Fibroblast of lung (primary cell): ENCODE data around the gene BLVRB. TPM values are rescaled to one million over a fixed set of nuclear protein-coding genes. Genes with fewer than 3 reads are reported as not detected.

ENCODE experiments used
- DNase-seq, 2 donors: peaks; one replicate each; pipeline versions ENCODE4 v3.0.0 to v3.0.0-alpha.2; 2010; ENCODE audit warnings: low read depth in 2 of 2
- H2AFZ ChIP-seq: 2 replicates; pipeline ENCODE4 v1.5.1; 2012; ENCODE audit warnings: low read length, control low read depth, inconsistent platforms
- H3K27ac ChIP-seq: 2 replicates; pipeline ENCODE4 v1.5.1; 2011; ENCODE audit warnings: low read length, control low read depth; ENCODE audit not compliant: insufficient read depth
- H3K27me3 ChIP-seq: 2 replicates; pipeline ENCODE4 v1.5.1; 2011; ENCODE audit warnings: mild to moderate bottlenecking, low read length; ENCODE audit not compliant: control insufficient read depth, insufficient read depth
- H3K36me3 ChIP-seq: 2 replicates; pipeline ENCODE4 v1.5.1; 2011; ENCODE audit warnings: low read length; ENCODE audit not compliant: control insufficient read depth, insufficient read depth
- H3K4me1 ChIP-seq: 2 replicates; pipeline ENCODE4 v1.5.1; 2011; ENCODE audit warnings: low read length; ENCODE audit not compliant: control insufficient read depth, insufficient read depth; ENCODE audit errors: extremely low read depth
- H3K4me2 ChIP-seq: 2 replicates; pipeline ENCODE4 v1.5.1; 2011; ENCODE audit warnings: low read length, control low read depth; ENCODE audit not compliant: insufficient read depth; ENCODE audit errors: extremely low read depth
- H3K4me3 ChIP-seq, 4 experiments: fragments of 200-600 bp in 1 of 4; sonication (generic) in 1 of 4; replicated peaks in 1 of 4; 2 replicates each; pipeline ENCODE4 v1.5.1; 2011 to 2016; ENCODE audit warnings: low read length in 4 of 4, low read depth in 3 of 4, mild to moderate bottlenecking in 3 of 4, control low read depth in 2 of 4, inconsistent platforms in 1 of 4, mixed read lengths in 1 of 4; ENCODE audit not compliant: insufficient read depth in 1 of 4; ENCODE audit errors: control extremely low read depth in 1 of 4
- H3K79me2 ChIP-seq: 2 replicates; pipeline ENCODE4 v1.5.1; 2012; ENCODE audit warnings: mild to moderate bottlenecking, low read length, inconsistent platforms; ENCODE audit not compliant: control insufficient read depth, insufficient read depth
- H3K9ac ChIP-seq: 2 replicates; pipeline ENCODE4 v1.5.1; 2011; ENCODE audit warnings: mild to moderate bottlenecking, low read length, control low read depth; ENCODE audit not compliant: insufficient read depth
- H3K9me3 ChIP-seq: 2 replicates; pipeline ENCODE4 v1.5.1; 2012; ENCODE audit warnings: low read depth, low read length; ENCODE audit not compliant: control insufficient read depth, insufficient read depth
- H4K20me1 ChIP-seq: 2 replicates; pipeline ENCODE4 v1.5.1; 2011; ENCODE audit warnings: low read length; ENCODE audit not compliant: control insufficient read depth, insufficient read depth; ENCODE audit errors: extremely low read depth
- EZH2 ChIP-seq: IDR thresholded peaks from 2 replicates; pipeline ENCODE4 v1.5.1; 2012; ENCODE audit warnings: low read length, control low read depth, mild to moderate bottlenecking; ENCODE audit errors: missing control alignments
- polyA plus RNA-seq, 2 donors: library from polyadenylated mRNA; depleted of rRNA in 1 of 2; stranded (reverse) in 1 of 2; unstranded in 1 of 2; fragments of >200 nt; gene quantifications; 2 replicates each; pipeline ENCODE4 v1.2.1, GENCODE V29; 2011 to 2012; ENCODE audit warnings: missing spikeins in 1 of 2
- total RNA-seq: library from RNA; depleted of rRNA; stranded (reverse); fragments of >200 nt; gene quantifications from 2 replicates; pipeline ENCODE4 v1.2.1, GENCODE V29; 2014
- TF ChIP-seq, protein P1 (sequence below), 2 donors: IDR thresholded peaks in 1 of 2; conservative IDR thresholded peaks in 1 of 2; 1 replicate in 1 of 2; 2 replicates in 1 of 2; pipeline ENCODE4 v1.5.1; 2011 to 2012; ENCODE audit warnings: low read length in 2 of 2, control low read depth in 1 of 2, inconsistent platforms in 1 of 2, low read depth in 1 of 2, mild to moderate bottlenecking in 1 of 2

The BLVRB gene
- total and polyA plus RNA-seq, 2 donors (not counting 1 experiment from before 2014, with no cell fraction given): 40.0 to 105 TPM

DNA sequence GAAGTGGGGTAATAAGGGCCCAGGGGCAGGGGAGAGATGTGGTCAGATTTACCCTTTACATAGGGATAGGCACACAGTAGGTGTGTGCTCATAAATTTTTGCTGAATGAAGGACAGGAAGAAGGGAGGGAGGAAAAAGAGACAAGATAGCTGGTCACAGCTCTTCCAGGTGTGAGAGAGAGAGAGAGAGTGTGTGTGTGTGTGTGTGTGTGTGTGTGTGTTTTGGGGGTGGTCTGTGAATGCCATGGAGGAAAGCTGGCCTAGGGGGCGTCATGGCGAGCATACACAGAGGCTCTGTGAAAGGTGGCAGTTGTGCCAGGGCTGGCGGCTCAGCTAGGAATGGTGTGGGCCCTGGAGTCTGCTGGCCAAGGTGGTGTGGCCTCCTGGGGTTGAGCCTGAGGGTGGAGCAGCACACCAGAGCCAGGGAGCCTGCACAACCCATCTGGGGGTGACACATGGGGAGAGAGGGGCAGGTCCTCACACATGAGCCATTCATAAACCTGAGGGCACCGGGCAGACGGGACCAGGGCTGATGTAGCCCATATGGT, 46.4 kb downstream of the BLVRB start:
- H3K27me3 ChIP-seq: no peaks in the 10 kb centered on the region
- H4K20me1 ChIP-seq: no peaks in the 10 kb centered on the region
- H3K4me3 ChIP-seq: no peak overlapping the region
- H2AFZ ChIP-seq: no peak overlapping the region
- H3K4me1 ChIP-seq: peaks cover 12% of the 10 kb centered on the region
- H3K36me3 ChIP-seq: peaks cover 9% of the 10 kb centered on the region
- no peak for DNase-seq
- no peak overlapping the region for H3K27ac ChIP-seq
- no peaks in the 10 kb centered on the region for H3K9me3 ChIP-seq
- no peak overlapping the region for H3K4me2 ChIP-seq
- TF ChIP-seq EZH2: no peak
- TF ChIP-seq, protein P1, sequence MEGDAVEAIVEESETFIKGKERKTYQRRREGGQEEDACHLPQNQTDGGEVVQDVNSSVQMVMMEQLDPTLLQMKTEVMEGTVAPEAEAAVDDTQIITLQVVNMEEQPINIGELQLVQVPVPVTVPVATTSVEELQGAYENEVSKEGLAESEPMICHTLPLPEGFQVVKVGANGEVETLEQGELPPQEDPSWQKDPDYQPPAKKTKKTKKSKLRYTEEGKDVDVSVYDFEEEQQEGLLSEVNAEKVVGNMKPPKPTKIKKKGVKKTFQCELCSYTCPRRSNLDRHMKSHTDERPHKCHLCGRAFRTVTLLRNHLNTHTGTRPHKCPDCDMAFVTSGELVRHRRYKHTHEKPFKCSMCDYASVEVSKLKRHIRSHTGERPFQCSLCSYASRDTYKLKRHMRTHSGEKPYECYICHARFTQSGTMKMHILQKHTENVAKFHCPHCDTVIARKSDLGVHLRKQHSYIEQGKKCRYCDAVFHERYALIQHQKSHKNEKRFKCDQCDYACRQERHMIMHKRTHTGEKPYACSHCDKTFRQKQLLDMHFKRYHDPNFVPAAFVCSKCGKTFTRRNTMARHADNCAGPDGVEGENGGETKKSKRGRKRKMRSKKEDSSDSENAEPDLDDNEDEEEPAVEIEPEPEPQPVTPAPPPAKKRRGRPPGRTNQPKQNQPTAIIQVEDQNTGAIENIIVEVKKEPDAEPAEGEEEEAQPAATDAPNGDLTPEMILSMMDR (conservative IDR thresholded peaks at IDR 0.05 in 1 of 2, IDR thresholded peaks at IDR 0.05 in 1 of 2; ENCODE audit: low read depth in 1 of 2, low read length in 2 of 2): no peak
- H3K9ac ChIP-seq: no peak overlapping the region
- H3K79me2 ChIP-seq: peaks cover 20% of the 10 kb centered on the region

DNA sequence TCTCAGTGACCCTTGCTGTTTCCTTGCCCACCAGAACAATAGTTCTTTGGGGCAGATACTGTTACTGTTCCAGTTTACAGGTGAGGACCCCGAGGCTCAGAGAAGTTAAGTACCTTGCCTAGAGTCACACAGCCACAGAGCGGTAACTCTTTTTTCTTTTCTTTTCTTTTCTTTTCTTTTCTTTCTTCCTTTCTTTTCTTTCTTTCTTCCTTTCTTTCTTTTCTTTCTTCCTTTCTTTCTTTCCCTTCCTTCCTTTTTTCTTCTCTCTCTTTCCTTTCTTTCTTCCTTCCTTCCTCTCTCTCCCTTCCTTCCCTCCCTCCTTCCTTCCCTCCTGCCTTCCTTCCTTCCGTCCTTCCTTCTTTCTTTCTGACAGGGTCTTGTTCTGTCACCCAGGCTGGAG, 47.5 kb downstream of the BLVRB start:
- Histone ChIP-seq H3K4me1 (peaks cover 12% of the 10 kb centered on the region), H3K9ac (no peak overlapping the region), H3K27ac (no peak overlapping the region), H4K20me1 (no peaks in the 10 kb centered on the region), H3K27me3 (no peaks in the 10 kb centered on the region), H2AFZ (no peak overlapping the region), H3K4me2 (no peak overlapping the region), H3K9me3 (no peaks in the 10 kb centered on the region), H3K4me3 (no peak overlapping the region), H3K79me2 (peaks cover 9% of the 10 kb centered on the region), H3K36me3 (peaks cover 6% of the 10 kb centered on the region)
- TF ChIP-seq EZH2: no peak
- TF ChIP-seq, protein P1 (conservative IDR thresholded peaks at IDR 0.05 in 1 of 2, IDR thresholded peaks at IDR 0.05 in 1 of 2; ENCODE audit: low read depth in 1 of 2, low read length in 2 of 2): no peak
- no peak for DNase-seq

DNA sequence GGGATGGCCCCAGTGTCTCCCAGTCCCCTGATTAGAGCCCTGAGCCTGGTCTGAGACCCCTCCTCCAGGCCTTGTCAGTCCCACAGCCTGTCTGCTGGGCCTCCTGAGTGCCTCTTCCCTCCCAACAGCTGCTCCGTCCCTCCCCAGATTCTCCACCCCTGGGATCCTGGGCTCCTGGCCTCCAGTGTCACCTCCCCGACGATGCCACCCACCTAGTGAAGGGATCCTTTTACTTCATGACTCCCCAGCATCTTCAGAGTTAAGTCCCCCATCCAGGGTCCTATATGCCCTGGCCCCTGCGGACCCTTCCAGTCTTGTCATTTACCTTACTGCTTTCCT, 47.9 kb downstream of the BLVRB start:
- Histone ChIP-seq H3K36me3 (peaks cover 2% of the 10 kb centered on the region), H3K9ac (no peak overlapping the region), H3K4me3 (no peak overlapping the region), H3K79me2 (peaks cover 5% of the 10 kb centered on the region), H3K4me2 (no peak overlapping the region), H4K20me1 (no peaks in the 10 kb centered on the region), H3K9me3 (no peaks in the 10 kb centered on the region), H2AFZ (no peak overlapping the region), H3K4me1 (peaks cover 11% of the 10 kb centered on the region), H3K27ac (no peak overlapping the region), H3K27me3 (no peaks in the 10 kb centered on the region)
- TF ChIP-seq, protein P1 (conservative IDR thresholded peaks at IDR 0.05 in 1 of 2, IDR thresholded peaks at IDR 0.05 in 1 of 2; ENCODE audit: low read depth in 1 of 2, low read length in 2 of 2): no peak
- no peak for TF ChIP-seq EZH2
- no peak for DNase-seq
